Muscle of leg (tissue), 9 donors: ENCODE results near the gene PLA2G4B. TPM values are rescaled to one million over a fixed set of nuclear protein-coding genes. Genes with fewer than 3 reads are reported as not detected.

ENCODE experiments used
- polyA plus RNA-seq, 8 donors: library from polyadenylated mRNA; unstranded; fragments of 120-200 nt; gene quantifications; one replicate each; pipeline versions ENCODE4 v1.2.1 to v1.2.3, GENCODE V29; 2013; ENCODE audit warnings: inconsistent platforms in 1 of 8, low replicate concordance in 1 of 8; ENCODE audit not compliant: insufficient read length in 8 of 8, insufficient read depth in 1 of 8
- total RNA-seq: library from RNA; stranded (reverse); fragments of 120-200 nt; gene quantifications from one replicate; pipeline ENCODE4 v1.2.4, GENCODE V29; 2013

The PLA2G4B gene
- total and polyA plus RNA-seq, 9 donors = 3.4 to 11.7 (median 7.2) TPM

Other genes with a start within 250 kb of the PLA2G4B start
- gene MGA, start 178.4 kb upstream of the PLA2G4B start, total RNA-seq = 57.8 TPM
- gene MGA, start 178.4 kb upstream of the PLA2G4B start, polyA plus RNA-seq = 10 to 100 TPM; 11.0 to 26.0 (median 20.4) TPM
- 14.4 TPM for gene MAPKBP1, start 64.4 kb upstream of the PLA2G4B start, total RNA-seq
- gene MAPKBP1, start 64.4 kb upstream of the PLA2G4B start, polyA plus RNA-seq = 10 to 100 TPM in 4 of 8 donors, 1 to 10 TPM in 4; 7.4 to 13.5 (median 9.9) TPM
- 8.2 TPM for gene JMJD7, start 10.8 kb upstream of the PLA2G4B start, total RNA-seq
- gene JMJD7, start 10.8 kb upstream of the PLA2G4B start, polyA plus RNA-seq = 10 to 100 TPM in 3 of 8 donors, 1 to 10 TPM in 5; 5.1 to 11.1 (median 8.2) TPM
- gene SPTBN5, start 55.2 kb downstream of the PLA2G4B start, total RNA-seq = 6.3 TPM
- 1 to 10 TPM; 1.8 to 9.4 (median 4.1) TPM for gene SPTBN5, start 55.2 kb downstream of the PLA2G4B start, polyA plus RNA-seq
- gene EHD4, start 133.7 kb downstream of the PLA2G4B start, total RNA-seq = 23.1 TPM
- gene EHD4, start 133.7 kb downstream of the PLA2G4B start, polyA plus RNA-seq = 10 to 100 TPM; 26.8 to 38.8 (median 31.0) TPM
- 0.80 TPM for gene PLA2G4E, start 182.2 kb downstream of the PLA2G4B start, total RNA-seq
- 1 to 10 TPM in 5 of 8 donors, under 1 TPM in 3; 0.44 to 2.3 (median 1.0) TPM for gene PLA2G4E, start 182.2 kb downstream of the PLA2G4B start, polyA plus RNA-seq